CD14-positive monocyte (primary cell): ENCODE results near the gene GPATCH2. TPM values are rescaled to one million over a fixed set of nuclear protein-coding genes. Genes with fewer than 3 reads are reported as not detected.

ENCODE experiments used
- DNase-seq, 3 donors: peaks; one replicate each; pipeline ENCODE4 v3.0.0-alpha.2; 2011 to 2022
- H2AFZ ChIP-seq: 2 replicates; pipeline ENCODE4 v1.6.0; 2012; ENCODE audit warnings: mild to moderate bottlenecking, low read depth, low read length, inconsistent platforms; ENCODE audit not compliant: insufficient read depth, poor library complexity, severe bottlenecking
- H3K27ac ChIP-seq, 2 donors: 1 replicate in 1 of 2; 2 replicates in 1 of 2; pipeline ENCODE4 v1.5.1; 2012 to 2013; ENCODE audit warnings: low read length in 2 of 2, control low read depth in 1 of 2, inconsistent platforms in 1 of 2, low read depth in 1 of 2, mild to moderate bottlenecking in 1 of 2
- H3K27me3 ChIP-seq, 2 donors: one replicate each; pipeline versions ENCODE4 v1.6.0 to v1.6.1; 2011 to 2013; ENCODE audit warnings: low read length in 2 of 2; ENCODE audit not compliant: control insufficient read depth in 2 of 2, insufficient read depth in 2 of 2
- H3K36me3 ChIP-seq, 2 donors: replicated peaks in 1 of 2; 1 replicate in 1 of 2; 2 replicates in 1 of 2; pipeline versions ENCODE4 v1.5.1 to v1.6.1; 2012 to 2013; ENCODE audit warnings: low read length in 2 of 2, control low read depth in 1 of 2, inconsistent platforms in 1 of 2, mild to moderate bottlenecking in 1 of 2; ENCODE audit not compliant: insufficient read depth in 2 of 2, control insufficient read depth in 1 of 2
- H3K4me1 ChIP-seq, 2 donors: 1 replicate in 1 of 2; 2 replicates in 1 of 2; pipeline versions ENCODE4 v1.5.1 to v1.6.1; 2012 to 2013; ENCODE audit warnings: low read length in 2 of 2, control low read depth in 1 of 2, inconsistent platforms in 1 of 2, mild to moderate bottlenecking in 1 of 2, moderate library complexity in 1 of 2; ENCODE audit not compliant: insufficient read depth in 2 of 2, control insufficient read depth in 1 of 2
- H3K4me2 ChIP-seq: replicated peaks from 2 replicates; pipeline ENCODE3; 2012; ENCODE audit warnings: low read length, moderate library complexity, mild to moderate bottlenecking; ENCODE audit not compliant: poor library complexity, severe bottlenecking; ENCODE audit errors: extremely low read depth
- H3K4me3 ChIP-seq, 3 experiments: fragments of 200-600 bp in 1 of 3; sonication (generic) in 1 of 3; replicated peaks in 1 of 3; 1 replicate in 2 of 3; 2 replicates in 1 of 3; pipeline ENCODE4 v1.5.1; 2011 to 2013; ENCODE audit warnings: low read length in 3 of 3, mild to moderate bottlenecking in 3 of 3, control low read depth in 2 of 3, low read depth in 2 of 3, inconsistent platforms in 1 of 3, moderate library complexity in 1 of 3
- H3K79me2 ChIP-seq: 2 replicates; pipeline ENCODE4 v1.6.0; 2012; ENCODE audit warnings: mild to moderate bottlenecking, control low read depth, inconsistent platforms, low read length, moderate library complexity; ENCODE audit not compliant: insufficient read depth
- H3K9ac ChIP-seq: 2 replicates; pipeline ENCODE4 v1.6.0; 2017; ENCODE audit warnings: low read length, mild to moderate bottlenecking; ENCODE audit not compliant: insufficient read depth, poor library complexity, severe bottlenecking
- H3K9me3 ChIP-seq, 2 donors: replicated peaks in 1 of 2; 1 replicate in 1 of 2; 2 replicates in 1 of 2; pipeline versions ENCODE4 v1.5.1 to v1.6.1; 2012 to 2013; ENCODE audit warnings: low read length in 2 of 2, control low read depth in 1 of 2; ENCODE audit not compliant: control insufficient read depth in 1 of 2, insufficient read depth in 1 of 2
- H4K20me1 ChIP-seq: 2 replicates; pipeline ENCODE4 v1.6.0; 2012; ENCODE audit warnings: mild to moderate bottlenecking, low read length, control low read depth, moderate library complexity; ENCODE audit not compliant: insufficient read depth
- H3K27ac Mint-ChIP-seq, 7 donors: one replicate each; pipeline ENCODE4 v1.8.0; 2020; ENCODE audit warnings: mild to moderate bottlenecking in 7 of 7, mixed read lengths in 7 of 7, moderate library complexity in 6 of 7, inconsistent platforms in 2 of 7
- H3K27me3 Mint-ChIP-seq, 3 donors: one replicate each; pipeline ENCODE4 v1.8.0; 2021 to 2022; ENCODE audit warnings: low read depth in 3 of 3, mild to moderate bottlenecking in 3 of 3, mixed read lengths in 3 of 3, moderate library complexity in 3 of 3, inconsistent platforms in 1 of 3
- H3K36me3 Mint-ChIP-seq, 2 donors: one replicate each; pipeline ENCODE4 v1.8.0; 2020; ENCODE audit warnings: mixed read lengths in 2 of 2, inconsistent platforms in 1 of 2, mild to moderate bottlenecking in 1 of 2
- H3K4me1 Mint-ChIP-seq: one replicate; pipeline ENCODE4 v1.8.0; 2020; ENCODE audit warnings: mild to moderate bottlenecking, mixed read lengths
- H3K4me3 Mint-ChIP-seq, 2 donors: one replicate each; pipeline ENCODE4 v1.8.0; 2020; ENCODE audit warnings: mild to moderate bottlenecking in 2 of 2, mixed read lengths in 2 of 2, moderate library complexity in 1 of 2
- H3K9me3 Mint-ChIP-seq, 7 donors: one replicate each; pipeline ENCODE4 v1.8.0; 2020 to 2022; ENCODE audit warnings: mixed read lengths in 7 of 7, mild to moderate bottlenecking in 6 of 7, moderate library complexity in 6 of 7, inconsistent platforms in 2 of 7
- WGBS: methylation state at CpG from one replicate; pipeline ENCODE4 v1.1.5; 2013; ENCODE audit warnings: missing lambda C conversion rate; ENCODE audit not compliant: insufficient coverage; 5-methylcytosine and 5-hydroxymethylcytosine counted together
- intact Hi-C, 2 donors: fragments of 100-400 bp; cut with micrococcal nuclease; formaldehyde crosslinking; loops; one replicate each; pipeline versions ENCODE4 v1.15.0 to v1.15.1; 2023
- polyA plus RNA-seq, 3 donors: library from polyadenylated mRNA; depleted of rRNA in 1 of 3; unstranded in 2 of 3; stranded (reverse) in 1 of 3; fragments of 300-500 nt in 2 of 3; fragments of >200 nt in 1 of 3; fragmentation: Illumina TruSeq in 2 of 3; gene quantifications; 1 replicate in 2 of 3; 2 replicates in 1 of 3; pipeline ENCODE4 v1.2.3, GENCODE V29; 2012 to 2021
- TF ChIP-seq, protein P1 (sequence below): fragments of 200-600 bp; IDR thresholded peaks from one replicate; pipeline ENCODE4 v1.8.0; 2022; ENCODE audit warnings: antibody characterized with exemption, mild to moderate bottlenecking

Gene GPATCH2
- polyA plus RNA-seq, 3 donors: 1.8 to 3.4 (median 1.9) TPM

DNA sequence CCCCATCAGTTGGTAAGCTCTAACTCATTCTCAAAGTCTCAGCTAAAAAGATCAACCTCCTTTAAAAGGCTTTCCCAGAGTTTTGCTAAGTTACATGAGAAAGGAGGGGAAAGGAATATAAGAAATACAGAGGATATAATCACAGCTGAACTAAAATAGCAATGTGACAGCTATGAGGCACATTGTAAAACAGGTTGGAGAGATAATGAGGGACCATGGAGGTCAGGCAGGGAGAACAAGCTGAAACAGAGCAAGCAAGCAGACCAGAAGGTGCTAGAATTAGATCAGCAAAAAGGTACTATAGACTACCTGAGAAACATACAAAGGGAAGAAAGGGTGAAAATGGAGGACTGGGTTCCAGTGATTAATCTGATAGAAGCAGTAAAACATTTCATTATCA is 28.5 kb downstream of the GPATCH2 start:
- Mint-ChIP-seq H3K27ac (no peak overlapping the region), H3K4me1 (no peaks in the 10 kb centered on the region), H3K36me3 (peaks cover 14 to 17% of the 10 kb centered on the region in 2 donors), H3K9me3 (peaks cover 0 to 2% (median 0%) of the 10 kb centered on the region in 7 donors), H3K4me3 (no peak overlapping the region), H3K27me3 (peaks cover 0 to 1% (median 0%) of the 10 kb centered on the region in 3 donors)
- Histone ChIP-seq H2AFZ (no peak overlapping the region), H3K4me3 (no peak overlapping the region), H3K27ac (no peak overlapping the region), H3K27me3 (no peaks in the 10 kb centered on the region), H3K4me1 (no peaks in the 10 kb centered on the region), H3K36me3 (peaks cover 6 to 8% of the 10 kb centered on the region in 2 donors), H4K20me1 (no peaks in the 10 kb centered on the region), H3K79me2 (no peaks in the 10 kb centered on the region), H3K9me3 (no peaks in the 10 kb centered on the region), H3K9ac (no peak overlapping the region), H3K4me2 (no peak overlapping the region)
- intact Hi-C loops: no loop called here
- TF ChIP-seq, protein P1, sequence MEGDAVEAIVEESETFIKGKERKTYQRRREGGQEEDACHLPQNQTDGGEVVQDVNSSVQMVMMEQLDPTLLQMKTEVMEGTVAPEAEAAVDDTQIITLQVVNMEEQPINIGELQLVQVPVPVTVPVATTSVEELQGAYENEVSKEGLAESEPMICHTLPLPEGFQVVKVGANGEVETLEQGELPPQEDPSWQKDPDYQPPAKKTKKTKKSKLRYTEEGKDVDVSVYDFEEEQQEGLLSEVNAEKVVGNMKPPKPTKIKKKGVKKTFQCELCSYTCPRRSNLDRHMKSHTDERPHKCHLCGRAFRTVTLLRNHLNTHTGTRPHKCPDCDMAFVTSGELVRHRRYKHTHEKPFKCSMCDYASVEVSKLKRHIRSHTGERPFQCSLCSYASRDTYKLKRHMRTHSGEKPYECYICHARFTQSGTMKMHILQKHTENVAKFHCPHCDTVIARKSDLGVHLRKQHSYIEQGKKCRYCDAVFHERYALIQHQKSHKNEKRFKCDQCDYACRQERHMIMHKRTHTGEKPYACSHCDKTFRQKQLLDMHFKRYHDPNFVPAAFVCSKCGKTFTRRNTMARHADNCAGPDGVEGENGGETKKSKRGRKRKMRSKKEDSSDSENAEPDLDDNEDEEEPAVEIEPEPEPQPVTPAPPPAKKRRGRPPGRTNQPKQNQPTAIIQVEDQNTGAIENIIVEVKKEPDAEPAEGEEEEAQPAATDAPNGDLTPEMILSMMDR: no peak
- no peak for DNase-seq

DNA sequence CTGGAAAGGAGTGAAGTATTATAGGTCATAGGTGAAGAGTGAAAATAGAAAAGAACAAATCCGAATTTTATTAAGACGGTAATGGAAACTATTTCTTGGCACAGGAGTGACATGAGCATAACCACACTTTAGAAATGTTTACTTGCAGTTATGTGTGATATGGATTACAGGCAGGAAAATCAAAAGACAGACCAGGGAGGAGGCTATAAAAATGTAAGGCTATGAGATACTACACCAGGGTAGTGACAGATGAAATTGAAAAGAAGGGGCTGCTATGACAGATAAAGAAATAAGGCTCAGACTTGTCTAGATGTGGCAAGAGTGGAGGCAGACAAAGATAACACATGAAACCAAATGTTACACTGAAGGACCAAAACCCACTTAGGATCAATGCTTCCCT is 31.7 kb downstream of the GPATCH2 start:
- no peaks in the 10 kb centered on the region for H3K4me1 Mint-ChIP-seq
- intact Hi-C loops: no loop called here
- TF ChIP-seq, protein P1: no peak
- Histone ChIP-seq H4K20me1 (no peaks in the 10 kb centered on the region), H3K79me2 (no peaks in the 10 kb centered on the region), H3K36me3 (no peaks in the 10 kb centered on the region), H3K27ac (no peak overlapping the region), H3K9me3 (no peaks in the 10 kb centered on the region), H3K9ac (no peak overlapping the region), H3K4me3 (no peak overlapping the region), H3K4me1 (no peaks in the 10 kb centered on the region), H3K4me2 (no peak overlapping the region), H2AFZ (no peak overlapping the region), H3K27me3 (no peaks in the 10 kb centered on the region)
- no peak overlapping the region for H3K27ac Mint-ChIP-seq
- no peak overlapping the region for H3K4me3 Mint-ChIP-seq
- peaks cover 0 to 2% (median 0%) of the 10 kb centered on the region in 7 donors for H3K9me3 Mint-ChIP-seq
- H3K36me3 Mint-ChIP-seq: peaks cover 10 to 17% of the 10 kb centered on the region in 2 donors
- no peak for DNase-seq
- no CpG with 5 or more reads among the region's 2 CpGs for WGBS
- peaks cover 0 to 1% (median 0%) of the 10 kb centered on the region in 3 donors for H3K27me3 Mint-ChIP-seq
